Choroid plexus epithelial cell (primary cell): ENCODE data around the gene APOF.

Experiments used
- DNase-seq: peaks from one replicate; pipeline ENCODE4 v3.0.0-alpha.2; 2010; ENCODE audit warnings: low read depth
- H3K4me3 ChIP-seq: 2 replicates; pipeline ENCODE4 v1.5.1; 2011; ENCODE audit warnings: low read depth, mild to moderate bottlenecking, control low read depth, low read length, moderate library complexity
- TF ChIP-seq, protein P1 (sequence below): conservative IDR thresholded peaks from 2 replicates; pipeline ENCODE4 v1.5.1; 2011; ENCODE audit warnings: low read depth, mild to moderate bottlenecking, control low read depth, inconsistent platforms, low read length, moderate library complexity

APOF gene

DNA sequence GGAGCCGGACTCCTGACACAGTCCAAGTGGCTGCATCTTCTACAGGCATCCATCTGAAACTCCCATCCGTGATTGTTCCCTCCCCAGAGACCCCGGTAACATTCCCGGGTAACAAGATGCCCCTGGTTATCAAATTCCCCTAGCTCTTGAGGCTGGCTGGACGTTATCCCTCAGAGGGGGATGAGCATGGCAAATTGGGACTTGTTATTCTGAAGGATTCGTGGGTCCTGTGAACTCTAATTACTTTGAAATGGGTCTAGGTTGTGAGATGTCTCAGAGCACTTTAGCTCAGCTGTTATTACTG is 28.2 kb downstream of the APOF start:
- TF ChIP-seq, protein P1, sequence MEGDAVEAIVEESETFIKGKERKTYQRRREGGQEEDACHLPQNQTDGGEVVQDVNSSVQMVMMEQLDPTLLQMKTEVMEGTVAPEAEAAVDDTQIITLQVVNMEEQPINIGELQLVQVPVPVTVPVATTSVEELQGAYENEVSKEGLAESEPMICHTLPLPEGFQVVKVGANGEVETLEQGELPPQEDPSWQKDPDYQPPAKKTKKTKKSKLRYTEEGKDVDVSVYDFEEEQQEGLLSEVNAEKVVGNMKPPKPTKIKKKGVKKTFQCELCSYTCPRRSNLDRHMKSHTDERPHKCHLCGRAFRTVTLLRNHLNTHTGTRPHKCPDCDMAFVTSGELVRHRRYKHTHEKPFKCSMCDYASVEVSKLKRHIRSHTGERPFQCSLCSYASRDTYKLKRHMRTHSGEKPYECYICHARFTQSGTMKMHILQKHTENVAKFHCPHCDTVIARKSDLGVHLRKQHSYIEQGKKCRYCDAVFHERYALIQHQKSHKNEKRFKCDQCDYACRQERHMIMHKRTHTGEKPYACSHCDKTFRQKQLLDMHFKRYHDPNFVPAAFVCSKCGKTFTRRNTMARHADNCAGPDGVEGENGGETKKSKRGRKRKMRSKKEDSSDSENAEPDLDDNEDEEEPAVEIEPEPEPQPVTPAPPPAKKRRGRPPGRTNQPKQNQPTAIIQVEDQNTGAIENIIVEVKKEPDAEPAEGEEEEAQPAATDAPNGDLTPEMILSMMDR = no peak
- DNase-seq = no peak
- peak overlapping the region; percentile 69 for H3K4me3 ChIP-seq

DNA sequence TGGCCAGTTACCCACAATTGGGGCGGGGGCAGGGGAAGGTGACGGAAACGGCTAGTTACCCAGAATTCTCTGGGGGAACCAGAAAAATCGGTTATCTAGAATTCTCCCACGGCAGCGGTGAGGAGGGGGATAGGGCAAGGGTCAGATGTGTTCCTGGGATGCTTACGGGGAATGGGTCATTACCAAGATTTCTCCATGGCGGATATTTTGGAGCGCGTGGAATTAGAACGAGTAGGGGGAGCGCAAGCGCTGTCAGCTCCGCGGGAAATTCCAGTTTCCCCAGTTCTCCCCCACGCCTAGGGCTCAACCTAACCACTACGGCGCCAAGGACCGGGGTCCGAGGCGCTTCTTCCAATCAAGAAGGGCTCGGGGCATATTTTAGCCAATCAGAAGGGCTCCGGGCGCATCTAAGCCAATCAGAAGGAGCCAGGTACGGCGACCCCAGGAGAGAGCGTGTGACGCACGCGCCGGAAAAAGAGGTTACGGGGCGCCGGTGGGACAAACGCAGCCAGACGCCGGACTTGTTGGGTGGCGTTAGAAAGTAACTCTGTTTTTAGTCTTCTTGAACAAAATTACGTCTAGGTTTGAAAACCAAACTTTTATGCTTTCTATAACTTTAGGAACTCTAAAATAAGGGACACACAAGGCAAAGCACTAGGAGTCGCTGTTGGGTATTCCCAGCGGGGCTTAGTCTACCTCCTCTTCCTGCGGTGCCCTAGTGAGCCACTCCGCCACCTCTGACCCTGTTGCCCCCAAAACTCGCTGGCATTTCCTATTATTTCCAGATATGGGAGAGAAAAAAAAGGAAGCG is 28.8 kb downstream of the APOF start, which contains the start of gene PAN2:
TSS of gene PAN2 (minus strand) at position 322 of the 811 bp plus-strand sequence. CDS start 906 bp downstream, outside the sequence.
- TF ChIP-seq, protein P1 = peak; percentile 78
- peak within 1 kb of the TSS; percentile 69 for H3K4me3 ChIP-seq
- peak; percentile 98 for DNase-seq

DNA sequence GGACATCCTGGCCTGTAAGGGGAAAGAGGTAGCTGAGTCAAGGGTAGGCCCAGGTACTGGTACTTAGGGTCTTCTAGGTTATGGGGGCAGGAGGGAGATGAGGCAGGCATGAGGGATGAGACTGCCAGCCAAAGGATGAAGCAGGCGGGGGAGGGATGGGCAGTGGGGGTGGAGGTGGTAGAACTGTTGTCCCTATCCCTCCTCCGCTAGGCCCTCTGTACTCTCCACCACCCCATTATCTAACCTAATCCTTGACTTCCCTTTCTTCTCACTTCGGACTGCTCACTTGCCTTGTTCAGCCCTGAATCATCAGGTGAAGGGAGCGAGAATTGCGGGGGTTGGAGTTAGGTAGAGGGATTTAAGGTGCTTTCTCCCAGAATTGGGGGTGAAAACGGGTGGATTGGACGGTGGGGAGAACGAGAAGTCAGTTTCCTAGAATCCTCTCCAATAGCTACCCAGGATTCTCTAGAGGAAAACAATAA is 29.4 kb downstream of the APOF start:
- H3K4me3 ChIP-seq = peak overlapping the region; percentile 69
- TF ChIP-seq, protein P1 = no peak
- DNase-seq = no peak

DNA sequence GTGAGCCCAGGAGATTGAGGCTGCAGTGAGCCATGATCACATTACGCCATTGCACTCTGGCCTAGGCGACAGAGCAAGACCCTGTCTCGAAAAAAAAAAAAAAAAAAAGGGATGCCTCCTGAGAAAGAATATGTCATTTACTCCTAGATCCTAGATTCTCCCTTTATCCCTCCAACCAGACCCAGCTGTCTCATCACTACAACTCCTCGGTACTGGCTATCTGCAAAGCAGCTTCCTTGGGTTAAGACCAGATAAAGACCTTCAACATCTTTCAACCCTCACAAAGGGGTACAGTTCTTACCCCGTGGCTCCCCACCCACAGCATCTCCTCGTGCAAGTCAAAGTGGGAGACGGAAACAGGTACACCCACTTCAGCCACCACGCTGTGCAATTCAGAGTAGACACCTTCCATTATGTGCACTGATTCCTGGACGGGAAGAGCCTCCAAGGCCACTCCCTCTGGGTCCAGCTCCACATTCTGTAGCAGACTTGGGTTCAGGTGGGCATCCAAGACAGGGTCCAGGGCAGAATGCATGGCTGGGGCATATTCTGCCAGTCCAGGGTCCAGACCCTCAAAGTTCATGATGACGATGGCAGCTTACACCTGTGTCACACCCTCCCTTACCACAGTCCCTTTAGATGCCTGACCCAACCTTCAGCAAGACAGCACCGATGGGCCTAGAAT is 30.0 kb downstream of the APOF start:
- peak overlapping the region; percentile 69 for H3K4me3 ChIP-seq
- DNase-seq = no peak
- TF ChIP-seq, protein P1 = no peak

DNA sequence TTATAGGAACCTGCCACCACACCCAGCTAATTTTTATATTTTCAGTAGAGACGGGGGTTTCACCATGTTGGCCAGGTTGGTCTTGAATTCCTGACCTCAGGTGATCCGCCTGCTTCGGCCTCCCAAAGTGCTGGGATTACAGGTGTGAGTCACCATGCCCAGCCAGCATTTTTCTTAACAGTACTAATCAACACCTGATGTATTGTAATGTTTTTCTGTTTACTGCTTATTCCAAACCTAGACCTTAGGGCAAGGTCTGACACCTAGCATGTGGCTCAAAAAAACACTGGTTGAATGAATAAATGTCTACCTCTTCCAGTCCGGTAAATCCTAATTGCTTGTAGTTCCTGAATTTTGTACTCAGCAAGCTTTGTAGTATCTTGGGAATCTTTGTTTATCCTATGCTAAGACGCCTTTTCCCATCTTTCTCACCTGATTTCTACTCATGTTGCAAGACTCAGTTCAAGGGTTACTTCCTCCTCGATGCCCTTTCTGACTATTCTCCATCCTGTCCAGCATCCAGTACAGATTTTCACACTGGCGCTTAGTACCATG is 31.6 kb downstream of the APOF start:
- DNase-seq = no peak
- no peak overlapping the region for H3K4me3 ChIP-seq
- TF ChIP-seq, protein P1 = no peak

DNA sequence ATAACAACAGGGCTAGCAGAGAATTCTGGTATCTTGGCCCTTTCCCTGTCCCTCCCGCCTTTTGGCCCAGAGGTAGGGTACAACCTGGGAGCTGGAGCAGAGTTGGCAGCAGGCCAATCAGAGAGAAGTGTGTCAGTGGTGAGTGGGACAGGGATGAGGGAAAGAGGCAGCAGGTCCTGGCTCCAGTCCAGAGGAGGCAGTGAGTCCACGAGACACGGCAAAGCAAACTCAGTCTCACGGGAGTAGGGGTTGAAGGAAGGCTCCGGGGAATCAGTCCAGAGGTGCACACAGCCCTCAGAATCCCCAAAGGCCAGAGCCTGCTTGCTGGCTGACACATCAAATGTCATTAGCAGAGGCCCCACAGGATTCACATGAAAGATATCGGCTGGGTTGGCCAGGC is 36.1 kb downstream of the APOF start:
- no peak for DNase-seq
- no peak overlapping the region for H3K4me3 ChIP-seq
- TF ChIP-seq, protein P1 = no peak
